ENCODE measurements around the gene DEFB116. TPM values are rescaled to one million over a fixed set of nuclear protein-coding genes. Genes with fewer than 3 reads are reported as not detected.
"Not testable (repeated sequence)": the region's sequence is repeated elsewhere in the genome, so short reads cannot be mapped to it uniquely, and the experiment has no call there.

DEFB116 gene, protein sequence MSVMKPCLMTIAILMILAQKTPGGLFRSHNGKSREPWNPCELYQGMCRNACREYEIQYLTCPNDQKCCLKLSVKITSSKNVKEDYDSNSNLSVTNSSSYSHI
- not detected in 2 replicates for total RNA-seq (2014; rRNA removed; shearing (Covaris generic))

DNA sequence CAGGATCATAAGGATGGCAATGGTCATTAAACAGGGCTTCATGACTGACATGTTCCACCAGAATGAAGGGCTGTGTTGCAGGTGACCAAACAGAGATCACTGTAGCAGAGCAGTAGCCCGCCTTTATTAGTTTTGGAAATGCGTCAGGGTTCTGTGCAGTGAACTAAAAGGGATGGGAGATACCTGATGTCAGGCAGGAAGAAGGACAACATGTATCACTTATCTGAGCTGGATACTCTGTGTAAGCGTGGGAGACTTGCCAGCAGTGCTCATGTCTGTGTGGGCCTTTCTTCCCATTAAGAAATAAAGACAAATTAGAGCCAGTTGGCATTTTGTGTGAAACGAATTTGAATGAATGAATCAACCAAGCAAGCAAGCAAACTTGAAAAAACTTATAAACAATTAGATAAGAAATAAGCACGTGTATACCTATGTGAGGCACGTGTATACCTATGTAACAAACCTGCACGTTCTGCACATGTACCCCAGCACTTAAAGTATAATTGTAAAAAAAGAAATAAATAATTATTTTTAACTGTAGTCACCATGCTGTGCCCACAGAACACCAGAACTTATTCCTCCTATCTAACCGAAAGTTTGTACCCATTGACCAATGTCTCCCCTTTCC is at the start of gene DEFB116:
Gene DEFB116 (minus strand): TSS at position 51 of the 628 bp plus-strand sequence. CDS start 0 bp downstream, at position 51.
- DNase-seq (ENCODE audit: low spot score): no peak

DNA sequence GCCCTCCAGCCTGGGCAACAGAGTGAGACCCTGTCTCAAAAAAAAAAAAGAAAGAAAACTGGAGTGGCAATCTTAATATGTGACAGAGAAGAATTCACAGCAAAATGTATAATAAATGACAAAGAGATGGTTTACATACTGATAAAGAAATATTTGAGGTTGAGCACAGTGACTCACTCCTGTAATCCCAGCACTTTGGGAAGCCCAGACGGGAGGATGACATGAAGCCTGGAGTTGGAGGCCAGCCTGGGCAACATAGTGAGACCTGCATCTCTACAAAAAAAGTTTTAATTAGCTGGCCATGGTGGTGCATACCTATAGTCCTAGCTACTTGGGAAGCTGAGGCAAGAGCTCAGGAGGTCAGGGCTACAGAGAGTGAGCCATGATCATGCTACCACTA is 47.6 kb upstream of the DEFB116 start:
- DNase-seq (ENCODE audit: low spot score): peak; percentile 46

DNA sequence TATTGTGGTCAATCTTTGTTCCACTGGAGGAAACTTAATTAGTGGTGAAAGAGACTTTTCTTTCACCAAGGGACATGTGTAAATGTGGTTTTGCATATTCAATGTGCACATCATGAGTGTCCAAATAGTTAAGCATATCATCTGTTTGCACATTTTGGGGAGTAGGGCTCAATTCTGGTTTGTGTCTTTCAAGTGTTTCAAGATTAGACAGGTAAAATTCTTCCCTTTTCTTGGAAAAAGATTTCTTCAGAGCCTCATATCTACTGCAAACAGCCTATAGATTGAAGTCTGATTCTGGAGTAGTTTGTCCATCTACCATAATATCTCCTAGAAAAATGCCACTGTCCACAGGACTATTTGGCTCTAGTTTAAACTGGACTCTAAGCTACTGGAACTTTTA is 33.1 kb upstream of the DEFB116 start:
- DNase-seq (ENCODE audit: low spot score): no peak

DNA sequence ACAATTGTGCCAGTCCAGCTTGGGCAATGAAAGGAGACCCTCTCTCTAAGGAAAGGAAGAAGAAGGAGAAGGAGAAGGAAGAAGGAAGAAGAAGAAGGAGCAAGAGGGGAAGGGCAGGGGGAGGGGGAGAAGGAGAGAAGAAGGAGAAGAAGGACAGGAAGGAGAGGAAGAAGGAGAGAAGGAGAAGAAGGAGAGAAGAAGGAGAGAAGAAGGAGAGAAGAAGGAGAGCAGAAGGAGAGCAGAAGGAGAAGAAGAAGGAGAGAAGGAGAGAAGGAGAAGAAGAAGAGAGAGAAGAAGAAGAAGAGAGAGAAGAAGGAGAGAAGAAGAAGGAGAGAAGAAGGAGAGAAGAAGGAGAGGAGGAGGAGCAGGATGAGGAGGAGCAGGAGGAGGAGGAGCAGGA is 22.5 kb upstream of the DEFB116 start:
- DNase-seq (ENCODE audit: low spot score): no peak

DNA sequence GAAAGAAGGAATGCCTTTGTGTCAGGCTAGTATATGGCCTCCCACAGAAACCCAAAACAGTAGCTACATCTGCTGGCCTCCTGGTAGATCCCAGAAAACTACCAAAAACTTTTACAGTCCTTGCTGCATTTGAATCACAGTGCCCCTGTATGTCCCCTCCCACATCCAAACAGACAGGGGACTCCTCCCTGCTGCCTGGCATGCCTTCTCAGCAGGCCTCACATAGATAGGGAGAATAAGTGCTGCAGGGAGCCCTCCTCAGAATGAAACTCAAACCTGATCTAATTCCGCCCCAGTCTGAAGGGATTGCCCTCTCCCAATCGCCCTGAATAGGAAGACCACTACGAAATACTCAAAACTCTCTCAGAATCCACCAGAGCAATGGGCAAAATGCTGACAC is 14.1 kb upstream of the DEFB116 start:
- DNase-seq (ENCODE audit: low spot score): no peak

DNA sequence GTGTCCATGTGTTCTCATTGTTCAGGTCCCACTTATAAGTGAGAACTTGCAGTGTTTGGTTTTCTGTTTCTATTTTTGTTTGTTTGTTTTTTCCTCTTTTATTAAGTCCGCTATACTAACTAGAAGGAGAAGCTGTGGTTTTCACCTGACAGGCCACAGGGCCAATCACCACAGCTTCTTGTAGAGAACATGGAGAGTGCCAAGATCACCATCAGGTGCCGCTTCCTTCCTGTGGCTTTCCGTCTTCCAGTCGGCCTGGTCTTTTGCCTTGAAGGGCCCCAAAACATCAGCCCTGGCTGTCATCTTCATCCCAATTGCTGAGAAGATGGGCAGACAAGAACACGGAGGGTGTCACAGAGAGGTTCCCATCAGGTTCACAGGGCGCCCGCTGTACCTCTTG is 23.4 kb downstream of the DEFB116 start:
- not testable (repeated sequence) for DNase-seq (ENCODE audit: low spot score)

DNA sequence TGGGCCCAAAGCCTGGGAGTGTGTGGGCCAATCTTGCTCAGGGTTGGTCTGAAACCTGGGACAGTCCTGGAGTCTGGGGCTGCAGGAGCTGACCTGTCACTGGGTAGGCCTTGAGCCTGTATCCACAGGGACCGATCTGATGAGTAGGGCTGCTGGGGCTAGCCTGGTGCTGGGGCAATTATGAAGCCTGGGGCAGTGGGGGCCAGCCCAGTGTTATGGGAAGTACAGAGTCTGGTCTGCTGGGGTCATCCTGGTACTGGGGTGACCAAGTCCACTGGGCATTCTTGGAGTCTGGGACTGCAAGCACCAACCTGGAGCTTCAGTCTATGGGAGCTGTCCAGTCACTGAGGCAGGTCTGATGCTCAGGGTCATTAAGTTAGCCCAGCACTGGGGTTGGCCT is 30.2 kb downstream of the DEFB116 start:
- no peak for DNase-seq (ENCODE audit: low spot score)

DNA sequence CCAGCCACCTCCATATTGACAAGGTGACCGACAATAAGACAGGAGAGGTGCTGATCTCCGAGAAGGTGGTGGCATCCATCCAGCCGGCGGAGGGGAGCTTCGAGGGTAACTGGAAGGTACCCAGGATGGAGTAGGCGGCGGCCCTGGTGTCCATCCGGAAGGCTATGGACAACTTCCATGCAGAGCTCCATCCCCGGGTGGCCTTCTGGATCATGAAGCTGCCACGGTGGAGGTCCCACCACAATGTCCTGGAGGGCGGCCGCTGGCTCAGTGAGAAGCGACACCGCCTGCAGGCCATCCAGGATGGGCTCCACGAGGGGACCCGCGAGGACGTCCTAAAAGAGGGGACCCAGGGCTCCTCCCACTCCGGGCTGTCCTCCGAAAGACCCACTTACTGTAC is 33.9 kb downstream of the DEFB116 start:
- no peak for DNase-seq (ENCODE audit: low spot score)

DNA sequence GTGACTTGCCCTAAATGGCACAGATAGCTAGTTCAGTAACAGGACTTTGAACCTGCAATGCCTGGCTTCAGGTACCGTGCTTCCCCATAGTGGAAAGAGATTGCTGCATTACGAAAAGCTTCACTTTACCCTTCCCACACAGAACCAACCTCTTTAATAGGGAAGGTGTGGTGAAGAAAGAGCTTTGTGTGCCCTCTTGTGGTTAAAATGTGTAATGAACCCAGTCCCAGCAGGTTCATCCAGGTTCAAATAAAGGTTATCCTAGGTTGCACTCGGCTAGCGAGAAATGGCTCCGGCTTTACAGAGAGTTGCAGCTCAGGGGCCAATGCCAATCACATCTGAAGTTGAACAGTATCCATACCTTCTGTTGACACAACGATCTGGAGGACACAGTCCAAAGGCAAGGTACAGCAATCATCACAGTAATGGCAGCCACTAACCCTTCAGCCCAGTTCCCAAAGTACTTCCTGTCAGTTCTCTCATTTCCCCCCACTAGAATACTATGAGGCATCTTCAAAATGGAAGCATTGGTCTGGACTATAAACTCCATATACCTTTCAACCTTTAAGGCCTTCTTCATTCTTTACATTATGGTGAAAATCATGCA is 48.0 kb downstream of the DEFB116 start:
- peak; percentile 55 for DNase-seq (ENCODE audit: low spot score)

DNA sequence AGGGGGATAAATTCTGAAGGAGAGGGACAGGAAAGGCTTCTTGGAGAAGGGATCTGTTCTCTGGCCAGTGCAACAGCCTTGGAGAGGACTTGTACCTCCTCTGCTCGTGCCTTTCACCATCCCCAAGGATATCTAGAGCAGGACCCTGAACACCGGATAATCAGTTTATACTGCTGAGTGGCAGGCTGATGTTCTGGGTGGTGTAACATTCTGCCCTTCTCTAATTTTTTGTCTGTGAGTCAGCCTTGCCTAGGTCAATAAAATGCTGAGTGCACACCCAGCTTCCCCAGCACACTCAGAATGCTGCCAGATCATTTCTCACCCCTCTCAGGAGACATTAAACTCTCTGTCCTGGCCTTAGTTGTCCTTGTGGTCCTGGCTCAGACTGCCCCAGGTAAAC is 51.0 kb downstream of the DEFB116 start, which contains the start of gene DEFB115:
Gene DEFB115 (plus strand): TSS at position 301 of the 400 bp plus-strand sequence. CDS start 0 bp downstream, at position 301.
- no peak for DNase-seq (ENCODE audit: low spot score)

DNA sequence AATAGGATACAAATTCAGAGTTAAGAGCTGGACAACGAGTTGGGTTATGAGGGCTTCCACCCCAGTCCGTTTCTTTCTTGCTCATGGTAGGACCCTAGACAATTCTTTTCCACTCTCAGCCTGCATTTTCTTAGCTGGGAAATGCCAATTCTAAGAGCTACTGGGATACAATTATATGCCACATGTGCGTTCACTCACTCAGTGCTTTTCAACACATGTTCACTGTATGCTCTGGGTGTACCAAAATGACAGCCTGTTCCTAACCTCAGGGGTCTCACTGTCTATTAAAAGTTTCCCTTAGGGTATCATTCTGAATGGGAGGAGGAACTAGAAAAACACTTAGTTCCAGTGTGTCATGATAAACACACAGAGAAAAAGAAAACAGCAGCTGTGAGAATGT is 51.4 kb downstream of the DEFB116 start:
- no peak for DNase-seq (ENCODE audit: low spot score)

Other genes with a start within 250 kb of the DEFB116 start
- gene DEFB115, start 50.9 kb downstream of the DEFB116 start, total RNA-seq (2014; rRNA removed; shearing (Covaris generic)): not detected in 2 replicates
- gene DEFB118, start 60.0 kb upstream of the DEFB116 start, total RNA-seq (2014; rRNA removed; shearing (Covaris generic)): not detected in 2 replicates
- not detected in 2 replicates for gene DEFB119, start 82.0 kb upstream of the DEFB116 start, total RNA-seq (2014; rRNA removed; shearing (Covaris generic))
- gene DEFB121, start 97.6 kb upstream of the DEFB116 start, total RNA-seq (2014; rRNA removed; shearing (Covaris generic)): not detected in 2 replicates
- gene DEFB123, start 132.0 kb upstream of the DEFB116 start, total RNA-seq (2014; rRNA removed; shearing (Covaris generic)): not detected in 2 replicates
- not detected in 2 replicates for gene DEFB124, start 166.5 kb upstream of the DEFB116 start, total RNA-seq (2014; rRNA removed; shearing (Covaris generic))
- gene REM1, start 166.7 kb upstream of the DEFB116 start, total RNA-seq (2014; rRNA removed; shearing (Covaris generic)): not detected in 2 replicates
- gene HM13, start 205.9 kb upstream of the DEFB116 start, total RNA-seq (2014; rRNA removed; shearing (Covaris generic)): 58.2 and 67.9 TPM in 2 replicates